PC-9 (cell line): ENCODE results near the gene RUFY4. TPM values are rescaled to one million over a fixed set of nuclear protein-coding genes. Genes with fewer than 3 reads are reported as not detected.
A peak's percentile ranks its signal among the peaks of the same experiment; 100 is the strongest.

Source experiments
- BruUV-seq: library from RNA; stranded (reverse); fragments of 400-500 nt; replicated peaks from 2 replicates; lab custom pipeline; 2021; lab: Mats Ljungman, UMichigan
- CTCF ChIA-PET: fragments of 300-600 bp; sonication (Branson Sonifier 250); formaldehyde crosslinking; loops from one replicate; lab custom pipeline; 2022; ENCODE audit warnings: antibody characterized with exemption; lab: Charles Lee
- POLR2A ChIA-PET: fragments of 300-600 bp; sonication (Branson Sonifier 250); formaldehyde crosslinking; loops from one replicate; lab custom pipeline; 2022; ENCODE audit warnings: antibody characterized with exemption; ENCODE audit not compliant: unreplicated experiment; lab: Charles Lee
- DNase-seq, 2 experiments: peaks; one replicate each; pipeline versions ENCODE4 v3.0.0 to v3.0.0-alpha.2; 2015 to 2022; ENCODE audit warnings: mixed read lengths in 1 of 2
- H2AFZ ChIP-seq: fragments of 200-600 bp; sonication (generic); 2 replicates; pipeline ENCODE4 v1.8.1; 2017; ENCODE audit warnings: antibody characterized with exemption
- H3F3A ChIP-seq: fragments of 200-600 bp; sonication (generic); 2 replicates; pipeline ENCODE4 v1.8.1; 2017; ENCODE audit warnings: antibody characterized with exemption, mild to moderate bottlenecking, low read depth; ENCODE audit not compliant: insufficient read depth
- H3K27ac ChIP-seq: fragments of 200-600 bp; sonication (generic); 2 replicates; pipeline ENCODE4 v1.6.1; 2016; ENCODE audit warnings: mixed run types
- H3K27me3 ChIP-seq: fragments of 200-600 bp; sonication (generic); 2 replicates; pipeline ENCODE4 v1.6.1; 2016; ENCODE audit warnings: low read depth, mixed run types; ENCODE audit not compliant: insufficient read depth
- H3K36me3 ChIP-seq: fragments of 200-600 bp; sonication (generic); 2 replicates; pipeline ENCODE4 v1.6.1; 2016; ENCODE audit warnings: low read depth, mixed run types
- H3K4me1 ChIP-seq: fragments of 200-600 bp; sonication (generic); replicated peaks from 2 replicates; pipeline ENCODE4 v1.6.1; 2016; ENCODE audit warnings: mixed run types; ENCODE audit not compliant: insufficient read depth
- H3K4me2 ChIP-seq: fragments of 200-600 bp; sonication (generic); 2 replicates; pipeline ENCODE4 v1.6.1; 2017; ENCODE audit warnings: mixed run types
- H3K4me3 ChIP-seq: fragments of 200-600 bp; sonication (generic); 2 replicates; pipeline ENCODE4 v1.6.1; 2016; ENCODE audit warnings: mixed run types
- H3K79me2 ChIP-seq: fragments of 200-600 bp; sonication (generic); 2 replicates; pipeline ENCODE4 v1.6.1; 2017; ENCODE audit warnings: low read depth, mixed run types
- H3K9me2 ChIP-seq: fragments of 200-600 bp; sonication (generic); 2 replicates; pipeline ENCODE4 v1.8.1; 2017; ENCODE audit warnings: mild to moderate bottlenecking; ENCODE audit not compliant: insufficient read depth
- H3K9me3 ChIP-seq: fragments of 200-600 bp; sonication (generic); 2 replicates; pipeline ENCODE4 v1.8.1; 2016; ENCODE audit warnings: low read depth; ENCODE audit not compliant: insufficient read depth
- H4K20me1 ChIP-seq: fragments of 200-600 bp; sonication (generic); 2 replicates; pipeline ENCODE4 v1.8.1; 2017; ENCODE audit not compliant: insufficient read depth
- EZH2 ChIP-seq: fragments of 200-600 bp; sonication (generic); IDR thresholded peaks from 2 replicates; pipeline ENCODE4 v1.8.0; 2017; ENCODE audit warnings: antibody characterized with exemption, low read depth
- intact Hi-C: fragments of 100-400 bp; cut with micrococcal nuclease; formaldehyde crosslinking; loops from one replicate; pipeline ENCODE4 v1.10.0; 2022; ENCODE audit not compliant: unreplicated experiment
- total RNA-seq: library from RNA; stranded (reverse); gene quantifications from 2 replicates; pipeline ENCODE4 v1.2.3, GENCODE V29; 2021
- TF ChIP-seq, protein P1 (sequence below): fragments of 200-600 bp; sonication (generic); conservative IDR thresholded peaks from 2 replicates; pipeline ENCODE4 v1.6.1; 2017; ENCODE audit warnings: mixed run types, antibody characterized with exemption, mild to moderate bottlenecking, moderate library complexity

The RUFY4 gene
- total RNA-seq, 1 experiment from 2014 or later: not detected

DNA sequence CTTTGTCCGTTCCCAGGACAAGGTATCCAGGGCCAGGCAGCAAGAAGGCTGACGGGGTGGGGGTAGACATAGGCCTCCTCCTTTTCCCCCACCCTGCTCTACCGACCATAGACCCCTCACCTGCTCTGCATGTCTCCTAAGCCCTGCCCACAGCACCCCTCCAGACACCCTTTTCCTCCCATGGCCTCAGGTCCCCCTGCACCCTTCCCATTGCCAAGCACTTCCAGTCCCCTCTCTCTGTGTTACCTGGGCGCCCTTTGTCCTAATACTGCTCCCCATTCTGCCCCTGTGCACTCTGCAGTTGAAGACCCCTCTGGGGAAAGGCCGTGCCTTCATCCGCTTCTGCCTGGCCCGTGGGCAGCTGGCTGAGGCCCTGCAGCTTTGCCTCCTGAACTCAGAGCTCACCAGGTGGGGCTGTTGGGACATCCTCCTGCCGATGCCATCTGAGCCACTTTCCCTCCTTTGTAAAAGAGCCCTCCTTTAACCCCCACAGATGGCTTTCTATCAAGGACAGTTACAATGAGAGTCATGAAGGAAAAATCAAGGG lies 3.5 kb downstream of the RUFY4 start:
- ChIA-PET CTCF (no interaction called here), POLR2A (no interaction called here)

DNA sequence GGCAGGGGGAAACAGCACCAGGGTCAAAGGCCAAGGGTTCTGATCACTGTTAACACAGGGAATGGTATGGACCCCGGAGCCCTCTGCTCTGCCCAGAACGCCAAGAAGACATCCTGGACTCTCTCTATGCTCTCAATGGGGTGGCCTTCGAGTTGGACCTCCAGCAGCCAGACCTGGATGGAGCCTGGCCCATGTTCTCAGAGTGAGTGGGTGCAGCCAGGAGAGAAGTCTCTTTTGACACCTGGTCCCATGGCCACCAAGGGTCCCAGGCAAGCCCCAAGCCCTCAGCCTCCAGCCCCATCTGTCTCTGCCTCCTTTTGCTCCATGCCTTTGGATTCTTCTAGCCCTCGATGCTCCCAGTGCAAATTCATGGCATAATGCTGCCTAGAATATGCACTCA lies 4.1 kb downstream of the RUFY4 start:
- no peak overlapping the region for H2AFZ ChIP-seq
- CTCF ChIA-PET: interaction anchor here (0.6 kb wide), 1 partner anchor 27 kb away, joined by 6 read pairs; no protein-coding TSS in a partner anchor
- H3K9me2 ChIP-seq: no peaks in the 10 kb centered on the region
- H3F3A ChIP-seq: no peaks in the 10 kb centered on the region
- no peak for DNase-seq
- H4K20me1 ChIP-seq: no peaks in the 10 kb centered on the region
- H3K4me3 ChIP-seq: no peak overlapping the region
- H3K4me1 ChIP-seq: no peaks in the 10 kb centered on the region
- no TSS peak for BruUV-seq
- H3K27ac ChIP-seq: no peak overlapping the region
- H3K79me2 ChIP-seq: no peaks in the 10 kb centered on the region
- POLR2A ChIA-PET: no interaction called here
- no peaks in the 10 kb centered on the region for H3K36me3 ChIP-seq
- intact Hi-C loops: no loop called here
- TF ChIP-seq, protein P1, sequence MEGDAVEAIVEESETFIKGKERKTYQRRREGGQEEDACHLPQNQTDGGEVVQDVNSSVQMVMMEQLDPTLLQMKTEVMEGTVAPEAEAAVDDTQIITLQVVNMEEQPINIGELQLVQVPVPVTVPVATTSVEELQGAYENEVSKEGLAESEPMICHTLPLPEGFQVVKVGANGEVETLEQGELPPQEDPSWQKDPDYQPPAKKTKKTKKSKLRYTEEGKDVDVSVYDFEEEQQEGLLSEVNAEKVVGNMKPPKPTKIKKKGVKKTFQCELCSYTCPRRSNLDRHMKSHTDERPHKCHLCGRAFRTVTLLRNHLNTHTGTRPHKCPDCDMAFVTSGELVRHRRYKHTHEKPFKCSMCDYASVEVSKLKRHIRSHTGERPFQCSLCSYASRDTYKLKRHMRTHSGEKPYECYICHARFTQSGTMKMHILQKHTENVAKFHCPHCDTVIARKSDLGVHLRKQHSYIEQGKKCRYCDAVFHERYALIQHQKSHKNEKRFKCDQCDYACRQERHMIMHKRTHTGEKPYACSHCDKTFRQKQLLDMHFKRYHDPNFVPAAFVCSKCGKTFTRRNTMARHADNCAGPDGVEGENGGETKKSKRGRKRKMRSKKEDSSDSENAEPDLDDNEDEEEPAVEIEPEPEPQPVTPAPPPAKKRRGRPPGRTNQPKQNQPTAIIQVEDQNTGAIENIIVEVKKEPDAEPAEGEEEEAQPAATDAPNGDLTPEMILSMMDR: no peak
- TF ChIP-seq EZH2: no peak
- H3K9me3 ChIP-seq: no peaks in the 10 kb centered on the region
- no peak overlapping the region for H3K4me2 ChIP-seq
- H3K27me3 ChIP-seq: peaks cover 24% of the 10 kb centered on the region; the same call in 1 of the 2 replicates

More for the DNA sequence above, 3.5 kb downstream of the RUFY4 start:
- no peaks in the 10 kb centered on the region for H3K9me2 ChIP-seq
- no peak for DNase-seq
- peaks cover 24% of the 10 kb centered on the region; the same call in 1 of the 2 replicates for H3K27me3 ChIP-seq
- no peaks in the 10 kb centered on the region for H4K20me1 ChIP-seq
- no peaks in the 10 kb centered on the region for H3K9me3 ChIP-seq
- no TSS peak for BruUV-seq
- TF ChIP-seq, protein P1: no peak
- TF ChIP-seq EZH2: no peak
- no peaks in the 10 kb centered on the region for H3K79me2 ChIP-seq
- H2AFZ ChIP-seq: no peak overlapping the region
- H3F3A ChIP-seq: no peaks in the 10 kb centered on the region
- no peaks in the 10 kb centered on the region for H3K36me3 ChIP-seq
- H3K4me2 ChIP-seq: no peak overlapping the region
- intact Hi-C loops: no loop called here
- no peak overlapping the region for H3K27ac ChIP-seq
- H3K4me1 ChIP-seq: no peaks in the 10 kb centered on the region
- no peak overlapping the region for H3K4me3 ChIP-seq

- BruUV-seq: no TSS peak
- Histone ChIP-seq H3K36me3 (no peaks in the 10 kb centered on the region), H2AFZ (no peak overlapping the region), H3K4me1 (no peaks in the 10 kb centered on the region), H3K79me2 (no peaks in the 10 kb centered on the region), H3K9me2 (no peaks in the 10 kb centered on the region), H3K9me3 (no peaks in the 10 kb centered on the region), H4K20me1 (no peaks in the 10 kb centered on the region), H3K4me2 (no peak overlapping the region), H3K27ac (no peak overlapping the region), H3K4me3 (no peak overlapping the region), H3K27me3 (peaks cover 24% of the 10 kb centered on the region; the same call in 1 of the 2 replicates), H3F3A (no peaks in the 10 kb centered on the region)
- peak; percentile 59 to 60 for DNase-seq
- intact Hi-C loops: no loop called here
- CTCF ChIA-PET: no interaction called here
- TF ChIP-seq EZH2: no peak
- TF ChIP-seq, protein P1: peak; percentile 60
- POLR2A ChIA-PET: no interaction called here
These were observed 5.0 kb downstream of the RUFY4 start for GRCh38 chr2:218074031-218074430.
